ENCODE measurements around the gene ATRIP.

Gene ATRIP

DNA sequence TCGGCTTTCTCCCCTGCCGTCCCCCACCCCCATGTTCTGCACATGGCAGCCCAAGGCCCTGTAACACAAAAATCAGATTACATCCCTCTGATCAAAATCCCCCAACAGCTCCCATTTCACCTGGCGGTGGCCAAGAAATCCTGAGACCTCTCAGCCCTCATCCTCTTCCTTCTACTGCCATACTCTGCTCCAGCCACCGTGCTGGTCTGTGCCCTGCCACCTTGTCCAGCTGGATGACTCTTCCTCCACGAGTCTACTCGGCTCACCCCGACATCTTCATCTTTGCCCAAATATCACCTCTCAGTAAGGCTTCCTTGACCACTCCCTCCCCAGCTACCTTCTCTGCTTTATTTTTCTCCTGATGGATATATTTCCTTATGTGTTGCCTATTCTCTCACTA lies 9.7 kb upstream of the ATRIP start:
- H3K4me3 ChIP-seq (ENCODE audit: low read depth, low read length), result no peak overlapping the region
- ChIA-PET POLR2A (interaction anchor here (1.0 to 1.5 kb wide), 3 partner anchors 10 to 73 kb away, joined by 3 to 10 read pairs (median 7); partner anchors contain the start of gene ATRIP), CTCF (interaction anchor here (0.7 to 17.0 kb wide), 54 partner anchors 11 to 283 kb away, joined by 3 to 948 read pairs (median 8); partner anchors contain the start of genes ATRIP, CDC25A, NCKIPSD and UCN2)
- TF ChIP-seq, protein P1, sequence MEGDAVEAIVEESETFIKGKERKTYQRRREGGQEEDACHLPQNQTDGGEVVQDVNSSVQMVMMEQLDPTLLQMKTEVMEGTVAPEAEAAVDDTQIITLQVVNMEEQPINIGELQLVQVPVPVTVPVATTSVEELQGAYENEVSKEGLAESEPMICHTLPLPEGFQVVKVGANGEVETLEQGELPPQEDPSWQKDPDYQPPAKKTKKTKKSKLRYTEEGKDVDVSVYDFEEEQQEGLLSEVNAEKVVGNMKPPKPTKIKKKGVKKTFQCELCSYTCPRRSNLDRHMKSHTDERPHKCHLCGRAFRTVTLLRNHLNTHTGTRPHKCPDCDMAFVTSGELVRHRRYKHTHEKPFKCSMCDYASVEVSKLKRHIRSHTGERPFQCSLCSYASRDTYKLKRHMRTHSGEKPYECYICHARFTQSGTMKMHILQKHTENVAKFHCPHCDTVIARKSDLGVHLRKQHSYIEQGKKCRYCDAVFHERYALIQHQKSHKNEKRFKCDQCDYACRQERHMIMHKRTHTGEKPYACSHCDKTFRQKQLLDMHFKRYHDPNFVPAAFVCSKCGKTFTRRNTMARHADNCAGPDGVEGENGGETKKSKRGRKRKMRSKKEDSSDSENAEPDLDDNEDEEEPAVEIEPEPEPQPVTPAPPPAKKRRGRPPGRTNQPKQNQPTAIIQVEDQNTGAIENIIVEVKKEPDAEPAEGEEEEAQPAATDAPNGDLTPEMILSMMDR (IDR thresholded peaks at IDR 0.05; ENCODE audit: insufficient read depth, low read length, missing control alignments), result no peak
- no peak for DNase-seq (ENCODE audit: low read depth, low spot score)

DNA sequence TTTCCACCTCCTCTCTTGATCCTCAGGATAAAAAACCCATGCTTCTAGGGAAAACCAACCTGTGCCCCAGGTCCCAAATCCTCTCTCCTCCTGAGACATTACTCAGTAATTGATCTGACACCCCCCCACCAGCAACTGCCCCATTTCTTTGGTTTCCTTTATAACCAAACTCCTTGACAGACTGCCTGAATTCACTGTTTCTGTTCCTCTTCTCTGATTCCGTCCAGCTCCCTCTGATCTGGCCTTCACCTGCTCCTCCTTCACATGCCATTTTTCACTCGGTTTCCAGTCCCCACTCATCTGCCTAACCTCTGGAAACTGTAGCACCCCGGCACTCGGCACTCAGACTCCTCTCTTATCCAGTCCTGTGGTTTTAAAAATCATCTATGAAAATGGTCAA lies 8.7 kb upstream of the ATRIP start:
- POLR2A ChIA-PET, result no interaction called here
- DNase-seq (ENCODE audit: low read depth, low spot score), result no peak

GRCh38 chr3:48439820-48440589 lies 6.5 kb upstream of the ATRIP start, which contains the start of the genes CCDC51 and TMA7:
CCDC51 (minus strand) TSS chr3:48440119; CDS start chr3:48435128, 4,991 bp downstream.
TMA7 (plus strand) TSS chr3:48440257; CDS start chr3:48440297, 40 bp downstream.
- DNase-seq (ENCODE audit: low read depth, low spot score), result peak; percentile 72
- peak within 1 kb of the TSS; percentile 98 for H3K4me3 ChIP-seq (ENCODE audit: low read depth, low read length)
- ChIA-PET CTCF (interaction anchor here (0.6 to 17.0 kb wide), 22 partner anchors 8 to 253 kb away, joined by 3 to 948 read pairs (median 4); partner anchors contain the start of genes CDC25A, PLXNB1 and SLC26A6), POLR2A (interaction anchor here (0.7 to 1.1 kb wide), 5 partner anchors 33 to 166 kb away, joined by 3 to 4 read pairs (median 3); no protein-coding TSS in a partner anchor)
- TF ChIP-seq, protein P1 (IDR thresholded peaks at IDR 0.05; ENCODE audit: insufficient read depth, low read length, missing control alignments), result no peak

More for the DNA sequence above, 8.7 kb upstream of the ATRIP start:
- no peak overlapping the region for H3K4me3 ChIP-seq (ENCODE audit: low read depth, low read length)
- CTCF ChIA-PET, result interaction anchor here (1.2 to 17.0 kb wide), 12 partner anchors 10 to 245 kb away, joined by 4 to 948 read pairs (median 48); partner anchors contain the start of gene ATRIP
- TF ChIP-seq, protein P1 (IDR thresholded peaks at IDR 0.05; ENCODE audit: insufficient read depth, low read length, missing control alignments), result no peak

- no peak for DNase-seq (ENCODE audit: low read depth, low spot score)
- POLR2A ChIA-PET, result no interaction called here
- TF ChIP-seq, protein P1 (IDR thresholded peaks at IDR 0.05; ENCODE audit: insufficient read depth, low read length, missing control alignments), result no peak
- CTCF ChIA-PET, result interaction anchor here (1.2 to 17.0 kb wide), 11 partner anchors 10 to 252 kb away, joined by 3 to 948 read pairs (median 7); partner anchors contain the start of gene SLC26A6
- peak overlapping the region; percentile 98 for H3K4me3 ChIP-seq (ENCODE audit: low read depth, low read length)
Observed at GRCh38 chr3:48440590-48440958, 6.0 kb upstream of the ATRIP start.

GRCh38 chr3:48441940-48442339 lies 4.6 kb upstream of the ATRIP start:
- no peak for DNase-seq (ENCODE audit: low read depth, low spot score)
- TF ChIP-seq, protein P1 (IDR thresholded peaks at IDR 0.05; ENCODE audit: insufficient read depth, low read length, missing control alignments), result no peak
- H3K4me3 ChIP-seq (ENCODE audit: low read depth, low read length), result peak overlapping the region; percentile 13; the same call in 1 of the 2 replicates
- POLR2A ChIA-PET, result no interaction called here
- CTCF ChIA-PET, result interaction anchor here (1.1 to 17.0 kb wide), 2 partner anchors 41 to 170 kb away, joined by 3 to 948 read pairs; no protein-coding TSS in a partner anchor
